A673 (cell line): Measurements from ENCODE around the gene HSD17B3. TPM values are rescaled to one million over a fixed set of nuclear protein-coding genes. Genes with fewer than 3 reads are reported as not detected.

Experiments
- BruUV-seq: library from RNA; stranded (reverse); fragments of 400-500 nt; replicated peaks from 2 replicates; lab custom pipeline; 2021; lab: Mats Ljungman, UMichigan
- CTCF ChIA-PET: fragments of 300-600 bp; sonication (Branson Sonifier 250); formaldehyde crosslinking; loops from one replicate; lab custom pipeline; 2022; ENCODE audit warnings: antibody characterized with exemption; lab: Charles Lee
- POLR2A ChIA-PET: fragments of 300-600 bp; sonication (Branson Sonifier 250); formaldehyde crosslinking; loops from one replicate; lab custom pipeline; 2022; ENCODE audit warnings: antibody characterized with exemption; ENCODE audit not compliant: low non-redundant PET; lab: Charles Lee
- DNase-seq: peaks from one replicate; pipeline ENCODE4 v3.0.0-alpha.2; 2015; ENCODE audit warnings: low spot score
- H3K27ac ChIP-seq: fragments of 200-600 bp; sonication (generic); 2 replicates; pipeline ENCODE4 v1.5.1; 2016; ENCODE audit warnings: mixed run types, low read depth, mild to moderate bottlenecking, mixed read lengths, antibody characterized with exemption, low read length; ENCODE audit not compliant: poor library complexity, severe bottlenecking
- H3K27me3 ChIP-seq: fragments of 200-600 bp; sonication (generic); replicated peaks from 2 replicates; pipeline ENCODE4 v1.6.1; 2017; ENCODE audit warnings: mixed run types, low read depth, mild to moderate bottlenecking, mixed read lengths, antibody characterized with exemption, low read length; ENCODE audit not compliant: insufficient read depth, poor library complexity
- H3K36me3 ChIP-seq: fragments of 200-600 bp; sonication (generic); 2 replicates; pipeline ENCODE4 v1.6.1; 2016; ENCODE audit warnings: mixed run types, mild to moderate bottlenecking, mixed read lengths, antibody characterized with exemption, low read length; ENCODE audit not compliant: insufficient read depth, poor library complexity, severe bottlenecking
- H3K4me1 ChIP-seq: fragments of 200-600 bp; sonication (generic); 2 replicates; pipeline ENCODE4 v1.6.1; 2017; ENCODE audit warnings: mixed run types, mild to moderate bottlenecking, mixed read lengths, antibody characterized with exemption, low read length; ENCODE audit not compliant: insufficient read depth, poor library complexity, severe bottlenecking
- H3K4me3 ChIP-seq: fragments of 200-600 bp; sonication (generic); 2 replicates; pipeline ENCODE4 v1.5.1; 2016; ENCODE audit warnings: low read depth, mixed run types, mild to moderate bottlenecking, mixed read lengths, low read length; ENCODE audit not compliant: poor library complexity, severe bottlenecking
- H3K9me3 ChIP-seq: fragments of 200-600 bp; sonication (generic); 2 replicates; pipeline ENCODE4 v1.6.1; 2016; ENCODE audit warnings: mixed run types, low read depth, mild to moderate bottlenecking, mixed read lengths, antibody characterized with exemption, low read length; ENCODE audit not compliant: poor library complexity, severe bottlenecking
- EZH2 ChIP-seq: fragments of 200-600 bp; sonication (generic); IDR thresholded peaks from 2 replicates; pipeline ENCODE4 v1.6.1; 2017; ENCODE audit warnings: borderline replicate concordance, low read depth, mild to moderate bottlenecking, mixed read lengths, antibody characterized with exemption, low read length; ENCODE audit not compliant: poor library complexity, severe bottlenecking
- intact Hi-C: fragments of 100-400 bp; cut with micrococcal nuclease; formaldehyde crosslinking; loops from one replicate; pipeline ENCODE4 v1.10.0; 2022; ENCODE audit not compliant: unreplicated experiment
- total RNA-seq: library from RNA; stranded (reverse); gene quantifications from 2 replicates; pipeline ENCODE4 v1.2.3, GENCODE V29; 2021
- TF ChIP-seq, protein P1 (sequence below): fragments of 300-800, 200-600 bp; sonication (generic); conservative IDR thresholded peaks from 2 replicates; pipeline ENCODE4 v1.5.1; 2017; ENCODE audit warnings: low read depth, mild to moderate bottlenecking, antibody characterized with exemption, low read length, moderate library complexity, mixed read lengths

Gene HSD17B3
- total RNA-seq, 1 experiment from 2014 or later: not detected

DNA sequence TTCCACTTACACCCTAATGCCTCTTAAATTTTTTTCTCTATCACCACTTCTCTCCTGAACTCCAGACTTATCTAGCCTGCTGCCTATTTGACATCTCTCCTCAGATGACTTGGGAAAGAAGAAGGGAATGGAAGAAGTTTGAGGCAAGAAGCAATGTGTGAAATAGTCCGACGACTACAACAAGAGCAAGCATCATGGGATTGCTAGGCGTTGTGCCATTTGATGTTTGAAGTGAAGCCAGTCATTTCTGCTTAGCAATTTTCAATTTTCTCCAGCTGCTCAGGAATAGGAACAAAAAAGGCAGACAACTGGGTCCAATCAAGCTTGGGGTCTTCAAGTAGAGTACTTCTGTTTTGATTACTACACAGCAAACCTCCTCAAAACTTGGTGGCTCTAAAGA lies 106.4 kb downstream of the HSD17B3 start:
- CTCF ChIA-PET: no interaction called here
- DNase-seq: no peak
- TF ChIP-seq, protein P1, sequence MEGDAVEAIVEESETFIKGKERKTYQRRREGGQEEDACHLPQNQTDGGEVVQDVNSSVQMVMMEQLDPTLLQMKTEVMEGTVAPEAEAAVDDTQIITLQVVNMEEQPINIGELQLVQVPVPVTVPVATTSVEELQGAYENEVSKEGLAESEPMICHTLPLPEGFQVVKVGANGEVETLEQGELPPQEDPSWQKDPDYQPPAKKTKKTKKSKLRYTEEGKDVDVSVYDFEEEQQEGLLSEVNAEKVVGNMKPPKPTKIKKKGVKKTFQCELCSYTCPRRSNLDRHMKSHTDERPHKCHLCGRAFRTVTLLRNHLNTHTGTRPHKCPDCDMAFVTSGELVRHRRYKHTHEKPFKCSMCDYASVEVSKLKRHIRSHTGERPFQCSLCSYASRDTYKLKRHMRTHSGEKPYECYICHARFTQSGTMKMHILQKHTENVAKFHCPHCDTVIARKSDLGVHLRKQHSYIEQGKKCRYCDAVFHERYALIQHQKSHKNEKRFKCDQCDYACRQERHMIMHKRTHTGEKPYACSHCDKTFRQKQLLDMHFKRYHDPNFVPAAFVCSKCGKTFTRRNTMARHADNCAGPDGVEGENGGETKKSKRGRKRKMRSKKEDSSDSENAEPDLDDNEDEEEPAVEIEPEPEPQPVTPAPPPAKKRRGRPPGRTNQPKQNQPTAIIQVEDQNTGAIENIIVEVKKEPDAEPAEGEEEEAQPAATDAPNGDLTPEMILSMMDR: no peak
- no peak for TF ChIP-seq EZH2
- Histone ChIP-seq H3K36me3 (no peaks in the 10 kb centered on the region), H3K27me3 (no peaks in the 10 kb centered on the region), H3K27ac (no peak overlapping the region), H3K4me3 (no peak overlapping the region), H3K9me3 (peaks cover under 1% of the 10 kb centered on the region), H3K4me1 (no peaks in the 10 kb centered on the region)
- POLR2A ChIA-PET: no interaction called here
- no TSS peak for BruUV-seq
- intact Hi-C loops: no loop called here

DNA sequence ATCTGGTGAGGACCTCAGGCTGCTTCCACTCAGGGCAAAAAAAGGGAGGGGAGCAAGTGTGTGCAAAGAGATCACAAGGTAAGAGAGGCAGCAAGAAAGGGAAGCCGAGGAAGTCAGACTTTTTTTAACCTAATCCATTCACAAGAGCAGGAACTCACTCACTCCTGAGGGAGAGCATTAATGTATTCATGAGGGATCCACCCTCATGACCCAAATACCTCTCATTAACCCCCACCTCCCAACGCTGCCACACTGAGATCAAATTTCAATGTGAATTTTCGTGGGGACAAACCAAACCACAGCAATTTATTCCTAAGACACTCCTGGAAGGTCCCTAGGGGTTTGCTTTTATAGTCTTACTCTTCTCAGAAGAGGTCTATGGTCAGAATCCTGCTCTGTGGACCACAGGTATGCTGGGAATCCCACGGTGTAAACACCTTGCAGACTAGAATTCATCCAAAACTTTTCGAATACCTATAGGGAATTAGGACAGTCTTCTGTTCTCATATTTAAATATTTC lies 108.7 kb downstream of the HSD17B3 start:
- H3K36me3 ChIP-seq: no peaks in the 10 kb centered on the region
- no peak for DNase-seq
- H3K9me3 ChIP-seq: peaks cover 8% of the 10 kb centered on the region
- intact Hi-C loops: no loop called here
- H3K4me3 ChIP-seq: no peak overlapping the region
- H3K27ac ChIP-seq: no peak overlapping the region
- H3K27me3 ChIP-seq: no peaks in the 10 kb centered on the region
- ChIA-PET POLR2A (no interaction called here), CTCF (no interaction called here)
- TF ChIP-seq, protein P1: no peak
- TF ChIP-seq EZH2: no peak
- no TSS peak for BruUV-seq
- H3K4me1 ChIP-seq: no peaks in the 10 kb centered on the region

DNA sequence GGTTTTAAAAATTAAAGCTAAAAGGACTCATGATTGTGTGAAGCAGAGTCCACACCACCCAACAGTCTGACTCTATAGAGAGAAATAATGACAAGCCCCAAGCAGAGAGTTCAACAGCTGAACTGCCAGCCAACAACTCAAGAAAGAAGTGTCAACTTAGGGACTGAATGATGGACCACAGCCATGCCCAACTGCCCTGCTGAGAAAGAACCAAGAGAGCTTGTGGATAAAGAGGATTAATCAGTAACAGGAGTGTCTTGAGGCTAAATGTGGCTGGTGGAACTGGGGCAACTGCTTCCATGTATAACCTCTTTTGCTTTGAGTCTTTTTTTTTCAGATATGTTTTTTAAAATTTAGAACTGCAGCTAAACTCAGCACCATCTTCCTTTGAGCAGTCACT lies 109.3 kb downstream of the HSD17B3 start:
- DNase-seq: no peak
- Histone ChIP-seq H3K4me1 (no peaks in the 10 kb centered on the region), H3K36me3 (no peaks in the 10 kb centered on the region), H3K27me3 (no peaks in the 10 kb centered on the region), H3K27ac (no peak overlapping the region), H3K9me3 (peaks cover 8% of the 10 kb centered on the region), H3K4me3 (no peak overlapping the region)
- intact Hi-C loops: no loop called here
- ChIA-PET POLR2A (no interaction called here), CTCF (no interaction called here)
- BruUV-seq: no TSS peak
- TF ChIP-seq, protein P1: no peak
- no peak for TF ChIP-seq EZH2
